IMR-90 (cell line): Measurements from ENCODE around the gene PRKAG2. TPM values are rescaled to one million over a fixed set of nuclear protein-coding genes. Genes with fewer than 3 reads are reported as not detected.

Experiments
- ATAC-seq: fragments of 200-7000 bp; cut with Tn5 transposase; 2 replicates; pipeline ENCODE4 v1.9.1; 2020; ENCODE audit warnings: low read depth, mild to moderate bottlenecking, moderate library complexity
- BruUV-seq: library from RNA; stranded (reverse); fragments of 400-500 nt; replicated peaks from 2 replicates; lab custom pipeline; 2021; lab: Mats Ljungman, UMichigan
- CTCF ChIA-PET: fragments of 300-600 bp; formaldehyde crosslinking; extraction: SDS; loops from one replicate; lab custom pipeline; 2021; ENCODE audit warnings: antibody characterized with exemption; lab: Yijun Ruan, JAX
- POLR2A ChIA-PET: fragments of 300-600 bp; sonication (Branson Sonifier 250); formaldehyde crosslinking; loops from one replicate; lab custom pipeline; 2022; ENCODE audit warnings: antibody characterized with exemption; ENCODE audit not compliant: unreplicated experiment; lab: Charles Lee
- DNase-seq: peaks from one replicate; pipeline ENCODE4 v3.0.0; 2013
- H2AFZ ChIP-seq: replicated peaks from 2 replicates; pipeline ENCODE3; 2013; ENCODE audit warnings: low read length, mild to moderate bottlenecking; ENCODE audit not compliant: poor library complexity
- H2AK5ac ChIP-seq: 2 replicates; pipeline ENCODE4 v1.6.1; 2013; ENCODE audit warnings: low read depth, low read length, inconsistent platforms
- H2AK9ac ChIP-seq: replicated peaks from 2 replicates; pipeline ENCODE3; 2013; ENCODE audit warnings: mild to moderate bottlenecking, low read depth, low read length, moderate library complexity; ENCODE audit not compliant: poor library complexity
- H2BK120ac ChIP-seq: 2 replicates; pipeline ENCODE4 v1.6.1; 2013; ENCODE audit warnings: low read depth, low read length, inconsistent platforms
- H2BK15ac ChIP-seq: 3 replicates; pipeline ENCODE4 v1.6.1; 2013; ENCODE audit warnings: low read depth, low read length, inconsistent platforms
- H2BK20ac ChIP-seq: 2 replicates; pipeline ENCODE4 v1.6.1; 2013; ENCODE audit warnings: low read depth, mild to moderate bottlenecking, inconsistent platforms, low read length, moderate library complexity
- H2BK5ac ChIP-seq: 2 replicates; pipeline ENCODE4 v1.6.1; 2013; ENCODE audit warnings: mild to moderate bottlenecking, low read depth, low read length, inconsistent platforms; ENCODE audit not compliant: poor library complexity, severe bottlenecking
- H3K14ac ChIP-seq: replicated peaks from 2 replicates; pipeline ENCODE4 v1.6.1; 2013; ENCODE audit warnings: low read depth, low read length, inconsistent platforms
- H3K18ac ChIP-seq: 2 replicates; pipeline ENCODE4 v1.6.1; 2013; ENCODE audit warnings: low read depth, low read length, control low read depth
- H3K23ac ChIP-seq: 2 replicates; pipeline ENCODE4 v1.6.1; 2013; ENCODE audit warnings: low read depth, low read length, inconsistent platforms
- H3K27ac ChIP-seq: 2 replicates; pipeline ENCODE4 v1.5.1; 2013; ENCODE audit warnings: mild to moderate bottlenecking, control low read depth, low read length; ENCODE audit not compliant: insufficient read depth
- H3K27me3 ChIP-seq: 2 replicates; pipeline ENCODE4 v1.6.1; 2013; ENCODE audit warnings: low read length; ENCODE audit not compliant: control insufficient read depth, insufficient read depth
- H3K36me3 ChIP-seq: 2 replicates; pipeline ENCODE4 v1.6.1; 2013; ENCODE audit warnings: low read length, mixed read lengths; ENCODE audit not compliant: control insufficient read depth, insufficient read depth
- H3K4ac ChIP-seq: 2 replicates; pipeline ENCODE4 v1.6.1; 2013; ENCODE audit warnings: low read depth, low read length, inconsistent platforms
- H3K4me1 ChIP-seq: 2 replicates; pipeline ENCODE4 v1.6.1; 2013; ENCODE audit warnings: low read length, mixed read lengths; ENCODE audit not compliant: control insufficient read depth, insufficient read depth
- H3K4me2 ChIP-seq: 2 replicates; pipeline ENCODE4 v1.6.1; 2013; ENCODE audit warnings: low read depth, mild to moderate bottlenecking, control low read depth, low read length, moderate library complexity
- H3K4me3 ChIP-seq: 2 replicates; pipeline ENCODE4 v1.5.1; 2013; ENCODE audit warnings: low read depth, mild to moderate bottlenecking, control low read depth, low read length, moderate library complexity; ENCODE audit not compliant: insufficient read depth
- H3K56ac ChIP-seq: 2 replicates; pipeline ENCODE4 v1.6.1; 2013; ENCODE audit warnings: low read length, inconsistent platforms; ENCODE audit not compliant: insufficient read depth; ENCODE audit errors: extremely low read depth
- H3K79me1 ChIP-seq, 2 experiments: 2 replicates each; pipeline ENCODE4 v1.6.1; 2013; ENCODE audit warnings: low read length in 2 of 2, inconsistent platforms in 1 of 2, low read depth in 1 of 2
- H3K9ac ChIP-seq: 2 replicates; pipeline ENCODE4 v1.6.1; 2013; ENCODE audit warnings: low read depth, low read length, control low read depth
- H3K9me1 ChIP-seq: 2 replicates; pipeline ENCODE4 v1.6.1; 2013; ENCODE audit warnings: low read length, inconsistent platforms; ENCODE audit not compliant: insufficient read depth
- H3K9me3 ChIP-seq: 2 replicates; pipeline ENCODE4 v1.6.1; 2013; ENCODE audit warnings: low read length; ENCODE audit not compliant: control insufficient read depth, insufficient read depth
- H4K20me1 ChIP-seq: 2 replicates; pipeline ENCODE4 v1.6.1; 2013; ENCODE audit warnings: low read length, inconsistent platforms; ENCODE audit not compliant: insufficient read depth
- H4K5ac ChIP-seq: 2 replicates; pipeline ENCODE4 v1.6.1; 2013; ENCODE audit warnings: mild to moderate bottlenecking, low read depth, low read length, control low read depth
- H4K8ac ChIP-seq, 2 experiments: 2 replicates each; pipeline ENCODE4 v1.6.1; 2013; ENCODE audit warnings: low read depth in 2 of 2, low read length in 2 of 2, control low read depth in 1 of 2, inconsistent platforms in 1 of 2
- H4K91ac ChIP-seq: 2 replicates; pipeline ENCODE4 v1.6.1; 2013; ENCODE audit warnings: low read depth, low read length, inconsistent platforms; ENCODE audit not compliant: insufficient read depth
- BHLHE40 ChIP-seq: fragments of 150-350 bp; IDR thresholded peaks from 2 replicates; pipeline ENCODE4 v1.6.1; 2016; ENCODE audit warnings: mild to moderate bottlenecking, low read depth, low read length
- CEBPB ChIP-seq: IDR thresholded peaks from 2 replicates; pipeline ENCODE4 v1.6.1; 2012; ENCODE audit warnings: low read depth, low read length, improper control_type of control experiment
- CHD1 ChIP-seq: IDR thresholded peaks from 2 replicates; pipeline ENCODE4 v1.6.1; 2012; ENCODE audit warnings: low read depth, low read length, improper control_type of control experiment
- CTCF ChIP-seq: conservative IDR thresholded peaks from 2 replicates; pipeline ENCODE4 v1.5.1; 2012; ENCODE audit warnings: mild to moderate bottlenecking, low read depth, low read length, improper control_type of control experiment
- ELK1 ChIP-seq: fragments of 150-350 bp; IDR thresholded peaks from 2 replicates; pipeline ENCODE4 v1.6.1; 2016; ENCODE audit warnings: low read depth, mild to moderate bottlenecking, low read length, moderate library complexity, borderline replicate concordance
- FOS ChIP-seq: fragments of 150-350 bp; IDR thresholded peaks from 2 replicates; pipeline ENCODE4 v1.6.1; 2016; ENCODE audit warnings: low read depth, low read length
- MAFK ChIP-seq: IDR thresholded peaks from 2 replicates; pipeline ENCODE4 v1.6.1; 2012; ENCODE audit warnings: low read depth, low read length, improper control_type of control experiment
- MAZ ChIP-seq: IDR thresholded peaks from 2 replicates; pipeline ENCODE4 v1.6.1; 2012; ENCODE audit warnings: low read depth, mild to moderate bottlenecking, low read length, improper control_type of control experiment, moderate library complexity, borderline replicate concordance
- MXI1 ChIP-seq: IDR thresholded peaks from 2 replicates; pipeline ENCODE4 v1.6.1; 2012; ENCODE audit warnings: low read depth, mild to moderate bottlenecking, low read length, moderate library complexity, borderline replicate concordance
- NFE2L2 ChIP-seq: fragments of 150-350 bp; IDR thresholded peaks from 2 replicates; pipeline ENCODE4 v1.6.1; 2016; ENCODE audit warnings: low read depth, mild to moderate bottlenecking, low read length
- POLR2A ChIP-seq: IDR thresholded peaks from 2 replicates; pipeline ENCODE4 v1.6.1; 2012; ENCODE audit warnings: mild to moderate bottlenecking, low read depth, low read length
- RAD21 ChIP-seq: IDR thresholded peaks from 2 replicates; pipeline ENCODE4 v1.6.1; 2012; ENCODE audit warnings: low read length, improper control_type of control experiment
- RCOR1 ChIP-seq: IDR thresholded peaks from 2 replicates; pipeline ENCODE4 v1.6.1; 2012; ENCODE audit warnings: mild to moderate bottlenecking, low read length, improper control_type of control experiment; ENCODE audit not compliant: insufficient replicate concordance
- RFX5 ChIP-seq: IDR thresholded peaks from 2 replicates; pipeline ENCODE4 v1.8.0; 2012; ENCODE audit warnings: low read depth, mild to moderate bottlenecking, low read length, moderate library complexity
- SMC3 ChIP-seq: fragments of 150-350 bp; IDR thresholded peaks from 2 replicates; pipeline ENCODE4 v1.6.1; 2016; ENCODE audit warnings: low read depth, mild to moderate bottlenecking, antibody characterized with exemption, low read length, moderate library complexity
- USF2 ChIP-seq: fragments of 150-350 bp; IDR thresholded peaks from 2 replicates; pipeline ENCODE4 v1.6.1; 2017; ENCODE audit warnings: mild to moderate bottlenecking, antibody characterized with exemption, low read length, low read depth
- WGBS, 2 experiments: methylation state at CpG; one replicate each; pipeline versions ENCODE4 v1.1.5 to v1.1.7; 2013; ENCODE audit warnings: missing lambda C conversion rate in 2 of 2; ENCODE audit not compliant: insufficient read length in 1 of 2; ENCODE audit errors: extremely low coverage in 2 of 2; 5-methylcytosine and 5-hydroxymethylcytosine counted together
- dilution Hi-C: fragments of 300-500 bp; cut with HindIII; formaldehyde crosslinking; loops from one replicate; pipeline ENCODE4 v1.14.3; 2018; ENCODE audit warnings: low sequenced_read_pairs; ENCODE audit not compliant: unreplicated experiment
- in situ Hi-C: fragments of 300-500 bp; cut with MboI; formaldehyde crosslinking; loops from 3 replicates; pipeline ENCODE4 v1.14.3; 2019; ENCODE audit warnings: low sequenced_read_pairs, inconsistent platforms, mixed read lengths
- intact Hi-C: fragments of 100-400 bp; cut with micrococcal nuclease; formaldehyde crosslinking; loops from 2 replicates; pipeline ENCODE4 v1.10.0; 2022
- polyA plus RNA-seq, 3 experiments: library from polyadenylated mRNA; depleted of rRNA; stranded (reverse); fragments of >200 nt; gene quantifications; 2 replicates each; pipeline ENCODE4 v1.2.3, GENCODE V29; 2012; ENCODE audit warnings: low replicate concordance in 1 of 3
- total RNA-seq: library from RNA; depleted of rRNA; stranded (reverse); fragments of >200 nt; gene quantifications from 2 replicates; pipeline ENCODE4 v1.2.3, GENCODE V29; 2012

Gene PRKAG2
- total and polyA plus RNA-seq, 2 of the 4 experiments (the other 2 are of a cell fraction): 15.4 to 21.6 TPM

DNA sequence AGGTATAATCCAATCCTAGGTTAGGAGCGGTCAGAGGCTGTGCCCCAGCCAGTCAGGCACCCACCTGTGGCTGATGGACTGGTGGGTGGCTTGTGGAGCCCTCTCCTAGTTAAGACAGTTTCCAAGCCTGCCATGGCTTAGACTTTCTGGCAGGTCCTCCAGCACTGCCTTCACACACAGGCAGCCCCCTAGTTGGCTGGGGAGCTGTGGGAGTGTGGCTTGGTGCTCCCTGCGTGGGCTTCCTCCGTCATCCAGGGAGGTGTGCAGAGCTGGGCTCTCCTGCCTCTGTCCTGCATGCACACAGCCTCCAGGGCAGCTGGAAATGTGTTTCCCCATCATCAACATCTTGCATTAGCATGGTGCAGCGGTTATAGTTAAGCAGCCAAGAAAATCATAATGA, 273.0 kb downstream of the PRKAG2 start:
- Histone ChIP-seq H2AK9ac (no peak overlapping the region), H3K14ac (no peak overlapping the region), H2BK20ac (no peak overlapping the region), H3K4me1 (peaks cover 28% of the 10 kb centered on the region), H2BK15ac (no peak overlapping the region), H3K4ac (no peak overlapping the region), H3K18ac (no peak overlapping the region), H4K91ac (no peak overlapping the region), H3K27me3 (no peaks in the 10 kb centered on the region), H3K9me3 (no peaks in the 10 kb centered on the region), H2BK120ac (no peak overlapping the region), H3K4me2 (no peak overlapping the region), H3K9ac (no peak overlapping the region), H3K36me3 (no peaks in the 10 kb centered on the region), H3K27ac (no peak overlapping the region), H4K8ac (no peak overlapping the region), H3K79me1 (peaks cover 41 to 67% of the 10 kb centered on the region in 2 experiments), H2AK5ac (no peak overlapping the region), H3K9me1 (peaks cover 29% of the 10 kb centered on the region), H3K23ac (no peak overlapping the region), H4K5ac (no peak overlapping the region), H4K20me1 (peaks cover 7% of the 10 kb centered on the region; the same call in 1 of the 2 replicates), H3K4me3 (no peak overlapping the region), H3K56ac (no peak overlapping the region), H2BK5ac (no peak overlapping the region), H2AFZ (no peak overlapping the region)
- POLR2A ChIA-PET: no interaction called here
- TF ChIP-seq RAD21 (no peak), BHLHE40 (no peak), ELK1 (no peak), MAZ (no peak), USF2 (no peak), CHD1 (no peak), RCOR1 (no peak), POLR2A (no peak), CTCF (no peak), SMC3 (no peak), MXI1 (no peak), MAFK (no peak), CEBPB (no peak), NFE2L2 (no peak), RFX5 (no peak), FOS (no peak)
- intact Hi-C loops: no loop called here
- CTCF ChIA-PET: interaction anchor here (0.6 kb wide), 1 partner anchor 235 kb away, joined by 3 read pairs; no protein-coding TSS in a partner anchor
- in situ Hi-C loops: no loop called here
- DNase-seq (no peak), ATAC-seq (no peak)
- no CpG with 5 or more reads among the region's 4 CpGs for WGBS, 2 experiments
- BruUV-seq: no TSS peak
- dilution Hi-C loops: no loop called here
